Daoy (cell line): ENCODE data around the gene SLC35F3. TPM values are rescaled to one million over a fixed set of nuclear protein-coding genes. Genes with fewer than 3 reads are reported as not detected.

Experiments
- DNase-seq: peaks from one replicate; pipeline ENCODE4 v3.0.0-alpha.2; 2015; ENCODE audit warnings: low read depth
- total RNA-seq: library from RNA; depleted of rRNA; stranded (reverse); fragments of >200 nt; shearing (Covaris generic); gene quantifications from 2 replicates; pipeline ENCODE4 v1.2.3, GENCODE V29; 2014

Gene SLC35F3
- total RNA-seq, 1 experiment from 2014 or later, result 7.5 TPM

GRCh38 chr1:234315091-234315541 is 410.6 kb downstream of the SLC35F3 start:
- DNase-seq, result peak; percentile 81

GRCh38 chr1:234315588-234315987 is 411.1 kb downstream of the SLC35F3 start:
- no peak for DNase-seq

GRCh38 chr1:234316486-234316885 is 412.0 kb downstream of the SLC35F3 start:
- DNase-seq, result no peak

- no peak for DNase-seq
These were observed 412.5 kb downstream of the SLC35F3 start for GRCh38 chr1:234316937-234317336.

GRCh38 chr1:234320069-234320468 is 415.6 kb downstream of the SLC35F3 start:
- DNase-seq, result no peak

GRCh38 chr1:234320549-234320948 is 416.1 kb downstream of the SLC35F3 start:
- DNase-seq, result no peak

GRCh38 chr1:234321231-234321630 is 416.8 kb downstream of the SLC35F3 start:
- no peak for DNase-seq

GRCh38 chr1:234322097-234322496 is 417.6 kb downstream of the SLC35F3 start:
- DNase-seq, result no peak

- peak; percentile 58 for DNase-seq
These were observed 418.5 kb downstream of the SLC35F3 start for GRCh38 chr1:234322979-234323378.

GRCh38 chr1:234324821-234325220 is 420.3 kb downstream of the SLC35F3 start:
- DNase-seq, result no peak

GRCh38 chr1:234325878-234326496 is 421.5 kb downstream of the SLC35F3 start:
- DNase-seq, result no peak

- DNase-seq, result peak; percentile 60
These were observed 422.3 kb downstream of the SLC35F3 start for GRCh38 chr1:234326497-234327366.

GRCh38 chr1:234327577-234328164 is 423.2 kb downstream of the SLC35F3 start:
- DNase-seq, result no peak

- DNase-seq, result peak; percentile 18
These were observed 426.4 kb downstream of the SLC35F3 start for GRCh38 chr1:234330843-234331215.

GRCh38 chr1:234331507-234331906 is 427.0 kb downstream of the SLC35F3 start:
- no peak for DNase-seq

GRCh38 chr1:234336359-234336758 is 431.9 kb downstream of the SLC35F3 start:
- DNase-seq, result no peak

GRCh38 chr1:234337233-234337632 is 432.8 kb downstream of the SLC35F3 start:
- DNase-seq, result no peak

GRCh38 chr1:234340528-234340927 is 436.1 kb downstream of the SLC35F3 start:
- DNase-seq, result no peak

GRCh38 chr1:234342774-234343173 is 438.3 kb downstream of the SLC35F3 start:
- DNase-seq, result no peak

- DNase-seq, result no peak
These were observed 440.8 kb downstream of the SLC35F3 start for GRCh38 chr1:234345237-234345636.

GRCh38 chr1:234348964-234349363 is 444.5 kb downstream of the SLC35F3 start:
- no peak for DNase-seq

- no peak for DNase-seq
These were observed 451.5 kb downstream of the SLC35F3 start for GRCh38 chr1:234355782-234356510.
